Measurements from ENCODE around the gene DIPK2A. TPM values are rescaled to one million over a fixed set of nuclear protein-coding genes. Genes with fewer than 3 reads are reported as not detected.

Gene DIPK2A
- total and polyA plus RNA-seq, 2 of the 4 experiments (the other 2 are of a cell fraction) = 9.3 to 14.0 TPM

- H4K8ac ChIP-seq (ENCODE audit: low read depth in 2 of 2, low read length in 2 of 2) = no peak overlapping the region
- peak overlapping the region; percentile 70; the same call in 1 of the 2 replicates for H3K4me2 ChIP-seq (ENCODE audit: low read depth, low read length)
- H3K14ac ChIP-seq (replicated peaks; ENCODE audit: low read depth, low read length) = no peak overlapping the region
- ChIA-PET CTCF (no interaction called here), POLR2A (ENCODE audit: unreplicated experiment) (no interaction called here)
- H3K4me1 ChIP-seq (ENCODE audit: control insufficient read depth, insufficient read depth, low read length) = no peaks in the 10 kb centered on the region
- no peaks in the 10 kb centered on the region for H3K36me3 ChIP-seq (ENCODE audit: control insufficient read depth, insufficient read depth, low read length)
- H3K27me3 ChIP-seq (ENCODE audit: control insufficient read depth, insufficient read depth, low read length) = no peaks in the 10 kb centered on the region
- no peak overlapping the region for H3K18ac ChIP-seq (ENCODE audit: low read depth, low read length)
- no TSS peak for BruUV-seq (replicated peaks)
- no peaks in the 10 kb centered on the region for H4K20me1 ChIP-seq (ENCODE audit: insufficient read depth, low read length)
- dilution Hi-C loops (cut with HindIII; ENCODE audit: low sequenced_read_pairs, unreplicated experiment) (no loop called here), intact Hi-C loops (cut with micrococcal nuclease) (loop anchor here (5.0 to 10.0 kb wide), 3 partner anchors 75 to 555 kb away; no protein-coding TSS in a partner anchor), in situ Hi-C loops (cut with MboI; ENCODE audit: low sequenced_read_pairs) (no loop called here)
- no peak overlapping the region for H2BK20ac ChIP-seq (ENCODE audit: low read depth, low read length)
- H3K9me1 ChIP-seq (ENCODE audit: insufficient read depth, low read length) = no peaks in the 10 kb centered on the region
- ATAC-seq (ENCODE audit: low read depth) (no peak), DNase-seq (peak; percentile 41)
- H2BK15ac ChIP-seq (ENCODE audit: low read depth, low read length) = no peak overlapping the region
- TF ChIP-seq CEBPB (IDR thresholded peaks at IDR 0.05; ENCODE audit: low read depth, low read length) (peak; percentile 48; the same call in 1 of the 2 replicates), BHLHE40 (IDR thresholded peaks at IDR 0.05; ENCODE audit: low read depth, low read length) (no peak), CHD1 (IDR thresholded peaks at IDR 0.05; ENCODE audit: low read depth, low read length) (no peak)
- no CpG with 5 or more reads among the region's 4 CpGs for WGBS, 2 experiments (ENCODE audit: extremely low coverage in 2 of 2, insufficient read length in 1 of 2)
- H3K4me3 ChIP-seq (ENCODE audit: insufficient read depth, low read depth, low read length) = no peak overlapping the region
- H2BK120ac ChIP-seq (ENCODE audit: low read depth, low read length) = no peak overlapping the region
- H4K5ac ChIP-seq (ENCODE audit: low read depth, low read length) = 0 out of 2 replicates have a peak overlapping the region, but pooled peaks have one; percentile 19
- no peak overlapping the region; the same call in 1 of the 2 replicates for H3K23ac ChIP-seq (ENCODE audit: low read depth, low read length)
- no peak overlapping the region for H2AFZ ChIP-seq (replicated peaks; ENCODE audit: low read length, poor library complexity)
- H3K4ac ChIP-seq (ENCODE audit: low read depth, low read length) = no peak overlapping the region
- no peak overlapping the region for H2AK9ac ChIP-seq (replicated peaks; ENCODE audit: low read depth, low read length, poor library complexity)
- no peak overlapping the region for H2AK5ac ChIP-seq (ENCODE audit: low read depth, low read length)
- H3K79me1 ChIP-seq (ENCODE audit: low read depth in 1 of 2, low read length in 2 of 2) = peaks cover 3 to 7% of the 10 kb centered on the region in 2 experiments; a peak in 3 of 4 replicates
- H3K27ac ChIP-seq (ENCODE audit: insufficient read depth, low read length) = no peak overlapping the region
- no peak overlapping the region; the same call in 1 of the 2 replicates for H3K9ac ChIP-seq (ENCODE audit: low read depth, low read length)
- no peak overlapping the region for H4K91ac ChIP-seq (ENCODE audit: insufficient read depth, low read depth, low read length)
- no peak overlapping the region for H3K56ac ChIP-seq (ENCODE audit: extremely low read depth, insufficient read depth, low read length)
- H3K9me3 ChIP-seq (ENCODE audit: control insufficient read depth, insufficient read depth, low read length) = no peaks in the 10 kb centered on the region
- no peak overlapping the region for H2BK5ac ChIP-seq (ENCODE audit: low read depth, low read length, poor library complexity, severe bottlenecking)
Measured at GRCh38 chr3:143977341-143978262, 6.0 kb downstream of the DIPK2A start.

All from IMR-90 (cell line).